ENCODE data around the gene OTOG. TPM values are rescaled to one million over a fixed set of nuclear protein-coding genes. Genes with fewer than 3 reads are reported as not detected.

Gene OTOG
- total and polyA plus RNA-seq, 2 donors (not counting 1 experiment from before 2014, with no cell fraction given), result not detected

DNA sequence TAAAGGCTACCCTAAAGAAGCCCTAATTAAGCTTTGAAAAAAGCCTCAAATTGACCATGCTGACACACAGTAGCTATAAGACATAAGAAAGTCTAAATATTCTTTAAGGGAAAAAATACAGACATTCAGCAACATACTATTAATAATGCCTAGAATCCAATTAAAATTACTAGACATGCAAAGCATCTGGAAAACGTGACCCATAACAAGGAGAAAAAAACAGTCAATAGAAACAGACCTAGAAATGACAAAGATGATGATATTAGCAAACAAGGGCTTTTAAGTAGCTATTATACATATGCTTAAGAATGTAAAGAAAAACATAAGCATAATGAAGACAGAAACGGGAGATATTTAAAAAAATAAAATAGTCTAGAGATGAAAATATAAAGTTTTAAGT is 108.6 kb downstream of the OTOG start:
- no peaks in the 10 kb centered on the region for H3K36me3 ChIP-seq (replicated peaks in 1 of 2; ENCODE audit: control extremely low read depth in 1 of 2, control insufficient read depth in 1 of 2, extremely low read depth in 1 of 2, insufficient read depth in 2 of 2, low read length in 1 of 2)
- Mint-ChIP-seq H3K9me3 (ENCODE audit: insufficient read depth) (peaks cover 8% of the 10 kb centered on the region), H3K4me1 (no peaks in the 10 kb centered on the region), H3K27ac (no peak overlapping the region), H3K4me3 (no peak overlapping the region), H3K27me3 (peaks cover 29% of the 10 kb centered on the region)
- ChIA-PET CTCF (no interaction called here), POLR2A (no interaction called here)
- no peak overlapping the region for H3K9ac ChIP-seq (ENCODE audit: low read length)
- H4K20me1 ChIP-seq (ENCODE audit: control insufficient read depth, insufficient read depth, low read length, poor library complexity, severe bottlenecking), result no peaks in the 10 kb centered on the region
- no peak for DNase-seq
- H3K4me1 ChIP-seq (ENCODE audit: control insufficient read depth in 2 of 2, insufficient read depth in 2 of 2, low read length in 2 of 2), result no peaks in the 10 kb centered on the region
- H3K27me3 ChIP-seq (replicated peaks in 1 of 4; ENCODE audit: control extremely low read depth in 1 of 4, control insufficient read depth in 3 of 4, insufficient read depth in 4 of 4, low read length in 3 of 4), result peaks cover 0 to 5% (median 2%) of the 10 kb centered on the region in 4 experiments
- WGBS (ENCODE audit: insufficient coverage), result no CpG with 5 or more reads among the region's 2 CpGs
- no peak overlapping the region for H3K4me3 ChIP-seq (ENCODE audit: control extremely low read depth in 1 of 5, extremely low read depth in 1 of 5, insufficient read depth in 1 of 5, low read depth in 2 of 5, low read length in 4 of 5)
- no peak overlapping the region for H2AFZ ChIP-seq (ENCODE audit: insufficient read depth, low read depth, low read length, poor library complexity, severe bottlenecking)
- no peak overlapping the region for H3K4me2 ChIP-seq (replicated peaks; ENCODE audit: low read depth, low read length, poor library complexity, severe bottlenecking)
- no peak for ATAC-seq (ENCODE audit: low read depth)
- peaks cover 0 to 7% (median 3%) of the 10 kb centered on the region in 3 donors for H3K9me3 ChIP-seq (ENCODE audit: control extremely low read depth in 1 of 3, control insufficient read depth in 2 of 3, insufficient read depth in 1 of 3, low read length in 2 of 3)
- intact Hi-C loops (cut with micrococcal nuclease), result no loop called here
- H3K79me2 ChIP-seq (ENCODE audit: control insufficient read depth, insufficient read depth, low read length), result no peaks in the 10 kb centered on the region
- no peak for TF ChIP-seq EZH2 (IDR thresholded peaks at IDR 0.05; ENCODE audit: borderline replicate concordance, insufficient read depth, low read depth, low read length, poor library complexity, severe bottlenecking)
- TF ChIP-seq, protein P1, sequence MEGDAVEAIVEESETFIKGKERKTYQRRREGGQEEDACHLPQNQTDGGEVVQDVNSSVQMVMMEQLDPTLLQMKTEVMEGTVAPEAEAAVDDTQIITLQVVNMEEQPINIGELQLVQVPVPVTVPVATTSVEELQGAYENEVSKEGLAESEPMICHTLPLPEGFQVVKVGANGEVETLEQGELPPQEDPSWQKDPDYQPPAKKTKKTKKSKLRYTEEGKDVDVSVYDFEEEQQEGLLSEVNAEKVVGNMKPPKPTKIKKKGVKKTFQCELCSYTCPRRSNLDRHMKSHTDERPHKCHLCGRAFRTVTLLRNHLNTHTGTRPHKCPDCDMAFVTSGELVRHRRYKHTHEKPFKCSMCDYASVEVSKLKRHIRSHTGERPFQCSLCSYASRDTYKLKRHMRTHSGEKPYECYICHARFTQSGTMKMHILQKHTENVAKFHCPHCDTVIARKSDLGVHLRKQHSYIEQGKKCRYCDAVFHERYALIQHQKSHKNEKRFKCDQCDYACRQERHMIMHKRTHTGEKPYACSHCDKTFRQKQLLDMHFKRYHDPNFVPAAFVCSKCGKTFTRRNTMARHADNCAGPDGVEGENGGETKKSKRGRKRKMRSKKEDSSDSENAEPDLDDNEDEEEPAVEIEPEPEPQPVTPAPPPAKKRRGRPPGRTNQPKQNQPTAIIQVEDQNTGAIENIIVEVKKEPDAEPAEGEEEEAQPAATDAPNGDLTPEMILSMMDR (IDR thresholded peaks at IDR 0.05), result no peak
- no peak overlapping the region for H3K27ac ChIP-seq (ENCODE audit: low read length in 2 of 2)

DNA sequence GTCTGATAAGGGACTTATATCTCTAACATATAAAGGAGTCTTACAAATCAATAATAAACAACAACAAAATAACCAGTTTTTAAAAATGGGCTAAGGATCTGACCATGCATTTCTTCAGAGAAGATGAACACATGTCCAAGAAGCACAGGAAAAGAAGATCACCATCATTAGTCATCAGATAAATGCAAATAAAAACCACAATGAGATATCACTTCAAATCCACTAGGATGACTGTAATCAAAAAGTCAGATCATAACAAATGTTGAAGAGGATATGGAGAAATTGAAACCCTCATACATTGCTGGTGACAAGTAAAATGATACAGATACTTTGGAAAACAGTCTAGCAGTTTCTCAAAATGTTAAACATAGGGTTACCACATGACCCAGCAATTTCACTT is 111.2 kb downstream of the OTOG start:
- ATAC-seq (ENCODE audit: low read depth) (no peak), DNase-seq (no peak)
- Histone ChIP-seq H3K27me3 (replicated peaks in 1 of 4; ENCODE audit: control extremely low read depth in 1 of 4, control insufficient read depth in 3 of 4, insufficient read depth in 4 of 4, low read length in 3 of 4) (peaks cover 0 to 4% (median 0%) of the 10 kb centered on the region in 4 experiments), H3K27ac (ENCODE audit: low read length in 2 of 2) (no peak overlapping the region), H4K20me1 (ENCODE audit: control insufficient read depth, insufficient read depth, low read length, poor library complexity, severe bottlenecking) (no peaks in the 10 kb centered on the region), H3K4me2 (replicated peaks; ENCODE audit: low read depth, low read length, poor library complexity, severe bottlenecking) (no peak overlapping the region), H3K9me3 (ENCODE audit: control extremely low read depth in 1 of 3, control insufficient read depth in 2 of 3, insufficient read depth in 1 of 3, low read length in 2 of 3) (peaks cover 0 to 6% (median 3%) of the 10 kb centered on the region in 3 donors), H3K4me3 (ENCODE audit: control extremely low read depth in 1 of 5, extremely low read depth in 1 of 5, insufficient read depth in 1 of 5, low read depth in 2 of 5, low read length in 4 of 5) (no peak overlapping the region), H3K79me2 (ENCODE audit: control insufficient read depth, insufficient read depth, low read length) (no peaks in the 10 kb centered on the region), H3K9ac (ENCODE audit: low read length) (no peak overlapping the region), H3K4me1 (ENCODE audit: control insufficient read depth in 2 of 2, insufficient read depth in 2 of 2, low read length in 2 of 2) (no peaks in the 10 kb centered on the region), H3K36me3 (replicated peaks in 1 of 2; ENCODE audit: control extremely low read depth in 1 of 2, control insufficient read depth in 1 of 2, extremely low read depth in 1 of 2, insufficient read depth in 2 of 2, low read length in 1 of 2) (no peaks in the 10 kb centered on the region), H2AFZ (ENCODE audit: insufficient read depth, low read depth, low read length, poor library complexity, severe bottlenecking) (no peak overlapping the region)
- Mint-ChIP-seq H3K27me3 (peaks cover 19% of the 10 kb centered on the region), H3K4me3 (no peak overlapping the region), H3K27ac (no peak overlapping the region), H3K9me3 (ENCODE audit: insufficient read depth) (peaks cover 8% of the 10 kb centered on the region), H3K4me1 (no peaks in the 10 kb centered on the region)
- TF ChIP-seq, protein P1 (IDR thresholded peaks at IDR 0.05), result no peak
- no peak for TF ChIP-seq EZH2 (IDR thresholded peaks at IDR 0.05; ENCODE audit: borderline replicate concordance, insufficient read depth, low read depth, low read length, poor library complexity, severe bottlenecking)
- CTCF ChIA-PET, result no interaction called here
- intact Hi-C loops (cut with micrococcal nuclease), result no loop called here
- POLR2A ChIA-PET, result no interaction called here
